ENCODE measurements around the gene PLCB2. TPM values are rescaled to one million over a fixed set of nuclear protein-coding genes. Genes with fewer than 3 reads are reported as not detected.

PLCB2 gene
- polyA plus RNA-seq, 1 donor from 2014 or later, result 7.4 TPM

- Histone ChIP-seq H3K4me3 (ENCODE audit: low read length) (no peak overlapping the region), H3K27ac (ENCODE audit: low read length) (no peak overlapping the region), H3K9ac (ENCODE audit: low read length) (no peak overlapping the region), H3K27me3 (ENCODE audit: insufficient read depth, low read depth, low read length) (no peaks in the 10 kb centered on the region), H3K9me2 (ENCODE audit: insufficient read depth, low read length) (no peaks in the 10 kb centered on the region), H3K79me2 (replicated peaks; ENCODE audit: insufficient read depth, low read length) (no peaks in the 10 kb centered on the region), H2AFZ (ENCODE audit: low read depth, low read length) (no peak overlapping the region), H3K36me3 (ENCODE audit: insufficient read depth, low read length) (no peaks in the 10 kb centered on the region), H3F3A (ENCODE audit: insufficient read depth, low read length, poor library complexity, severe bottlenecking) (no peaks in the 10 kb centered on the region), H3K4me2 (ENCODE audit: low read length) (no peak overlapping the region), H3K9me3 (ENCODE audit: low read length) (no peaks in the 10 kb centered on the region), H4K20me1 (ENCODE audit: insufficient read depth) (no peaks in the 10 kb centered on the region)
- TF ChIP-seq REST (IDR thresholded peaks at IDR 0.05; ENCODE audit: borderline replicate concordance) (no peak), RAD21 (conservative IDR thresholded peaks at IDR 0.05) (no peak), SMC3 (conservative IDR thresholded peaks at IDR 0.05; ENCODE audit: poor library complexity) (no peak), POLR2AphosphoS5 (IDR thresholded peaks at IDR 0.05) (no peak), CTCF (IDR thresholded peaks at IDR 0.05; ENCODE audit: poor library complexity, severe bottlenecking) (no peak), EP300 (conservative IDR thresholded peaks at IDR 0.05; ENCODE audit: poor library complexity, severe bottlenecking) (no peak), TAF1 (IDR thresholded peaks at IDR 0.05; ENCODE audit: low read depth) (no peak), MXI1 (conservative IDR thresholded peaks at IDR 0.05; ENCODE audit: poor library complexity, severe bottlenecking) (no peak), EZH2 (IDR thresholded peaks at IDR 0.05; ENCODE audit: borderline replicate concordance, insufficient read depth, low read length, poor library complexity, severe bottlenecking) (no peak)
These were observed 26.3 kb upstream of the PLCB2 start for GRCh38 chr15:40333922-40334492.

GRCh38 chr15:40332113-40332781, 24.5 kb upstream of the PLCB2 start:
- H3K4me2 ChIP-seq (ENCODE audit: low read length), result no peak overlapping the region
- no peak overlapping the region for H3K4me3 ChIP-seq (ENCODE audit: low read length)
- no peak overlapping the region for H3K27ac ChIP-seq (ENCODE audit: low read length)
- H3K36me3 ChIP-seq (ENCODE audit: insufficient read depth, low read length), result no peaks in the 10 kb centered on the region
- TF ChIP-seq TAF1 (IDR thresholded peaks at IDR 0.05; ENCODE audit: low read depth) (no peak), REST (IDR thresholded peaks at IDR 0.05; ENCODE audit: borderline replicate concordance) (no peak)
- H4K20me1 ChIP-seq (ENCODE audit: insufficient read depth), result no peaks in the 10 kb centered on the region
- H3F3A ChIP-seq (ENCODE audit: insufficient read depth, low read length, poor library complexity, severe bottlenecking), result no peaks in the 10 kb centered on the region
- no peaks in the 10 kb centered on the region for H3K79me2 ChIP-seq (replicated peaks; ENCODE audit: insufficient read depth, low read length)
- H3K9me3 ChIP-seq (ENCODE audit: low read length), result no peaks in the 10 kb centered on the region
- no peaks in the 10 kb centered on the region for H3K27me3 ChIP-seq (ENCODE audit: insufficient read depth, low read depth, low read length)
- no peaks in the 10 kb centered on the region for H3K9me2 ChIP-seq (ENCODE audit: insufficient read depth, low read length)
- H2AFZ ChIP-seq (ENCODE audit: low read depth, low read length), result no peak overlapping the region
- no peak overlapping the region for H3K9ac ChIP-seq (ENCODE audit: low read length)
